GM06990 (cell line): Measurements from ENCODE around the gene GPR39.

Experiments used
- DNase-seq: peaks from one replicate; pipeline ENCODE4 v3.0.0-alpha.2; 2011; ENCODE audit not compliant: insufficient read length; ENCODE audit errors: extremely low read depth
- H3K27me3 ChIP-seq: replicated peaks from 2 replicates; pipeline ENCODE4 v1.6.0; 2011; ENCODE audit warnings: low read length; ENCODE audit not compliant: control insufficient read depth, insufficient read depth
- H3K36me3 ChIP-seq: 2 replicates; pipeline ENCODE4 v1.5.1; 2011; ENCODE audit warnings: low read length; ENCODE audit not compliant: control insufficient read depth, insufficient read depth
- H3K4me3 ChIP-seq: replicated peaks from 2 replicates; pipeline ENCODE4 v1.5.1; 2011; ENCODE audit warnings: low read depth, mild to moderate bottlenecking, control low read depth, low read length
- TF ChIP-seq, protein P1 (sequence below): IDR thresholded peaks from 2 replicates; pipeline ENCODE4 v1.5.1; 2011; ENCODE audit warnings: low read length, control low read depth, mild to moderate bottlenecking, inconsistent platforms; ENCODE audit not compliant: insufficient read depth, poor library complexity, severe bottlenecking

GPR39 gene

DNA sequence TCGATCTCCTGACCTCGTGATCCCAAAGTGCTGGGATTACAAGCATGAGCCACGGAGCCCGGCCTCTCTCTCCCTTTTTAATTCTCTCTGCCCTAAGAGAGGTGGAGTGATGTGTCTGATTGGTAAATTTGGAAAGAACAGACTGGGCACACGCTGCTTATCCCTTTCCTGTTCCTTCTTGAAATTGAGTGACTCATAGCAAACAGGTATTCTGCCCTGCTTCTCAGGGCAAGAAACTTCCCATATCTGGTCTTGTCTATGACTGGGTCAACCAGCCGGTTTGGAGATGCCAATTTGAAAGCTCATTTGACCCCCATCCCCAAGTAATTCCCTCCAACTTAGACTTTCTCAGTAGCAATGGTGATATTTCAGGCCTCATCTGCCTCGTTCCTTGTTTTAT is 238.4 kb downstream of the GPR39 start:
- Histone ChIP-seq H3K36me3 (no peaks in the 10 kb centered on the region), H3K27me3 (no peaks in the 10 kb centered on the region), H3K4me3 (no peak overlapping the region)
- no peak for DNase-seq
- TF ChIP-seq, protein P1, sequence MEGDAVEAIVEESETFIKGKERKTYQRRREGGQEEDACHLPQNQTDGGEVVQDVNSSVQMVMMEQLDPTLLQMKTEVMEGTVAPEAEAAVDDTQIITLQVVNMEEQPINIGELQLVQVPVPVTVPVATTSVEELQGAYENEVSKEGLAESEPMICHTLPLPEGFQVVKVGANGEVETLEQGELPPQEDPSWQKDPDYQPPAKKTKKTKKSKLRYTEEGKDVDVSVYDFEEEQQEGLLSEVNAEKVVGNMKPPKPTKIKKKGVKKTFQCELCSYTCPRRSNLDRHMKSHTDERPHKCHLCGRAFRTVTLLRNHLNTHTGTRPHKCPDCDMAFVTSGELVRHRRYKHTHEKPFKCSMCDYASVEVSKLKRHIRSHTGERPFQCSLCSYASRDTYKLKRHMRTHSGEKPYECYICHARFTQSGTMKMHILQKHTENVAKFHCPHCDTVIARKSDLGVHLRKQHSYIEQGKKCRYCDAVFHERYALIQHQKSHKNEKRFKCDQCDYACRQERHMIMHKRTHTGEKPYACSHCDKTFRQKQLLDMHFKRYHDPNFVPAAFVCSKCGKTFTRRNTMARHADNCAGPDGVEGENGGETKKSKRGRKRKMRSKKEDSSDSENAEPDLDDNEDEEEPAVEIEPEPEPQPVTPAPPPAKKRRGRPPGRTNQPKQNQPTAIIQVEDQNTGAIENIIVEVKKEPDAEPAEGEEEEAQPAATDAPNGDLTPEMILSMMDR = no peak

- TF ChIP-seq, protein P1 = no peak
Measured at GRCh38 chr2:132656266-132656975, 239.8 kb downstream of the GPR39 start.

DNA sequence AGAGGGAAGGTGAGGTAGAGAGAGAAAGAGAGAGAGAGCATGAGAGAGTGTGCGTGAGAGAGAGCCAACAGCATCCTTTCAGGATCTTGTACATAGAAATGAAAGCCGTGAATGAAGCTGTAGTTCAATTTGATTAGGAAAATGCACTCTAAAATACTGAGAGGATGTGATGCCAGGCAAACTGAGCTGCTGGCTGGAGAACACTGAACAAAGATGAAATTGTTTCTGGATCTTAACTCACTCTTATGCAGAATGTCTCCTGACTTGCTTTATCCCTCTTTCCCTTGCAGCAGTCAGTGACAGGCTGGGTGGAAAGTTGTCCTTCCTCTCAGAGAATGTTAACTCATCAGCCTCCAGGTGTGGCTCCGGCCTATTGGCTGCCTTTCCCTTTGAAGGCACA is 242.7 kb downstream of the GPR39 start:
- Histone ChIP-seq H3K4me3 (no peak overlapping the region), H3K36me3 (no peaks in the 10 kb centered on the region), H3K27me3 (no peaks in the 10 kb centered on the region; the same call in 1 of the 2 replicates)
- no peak for DNase-seq
- TF ChIP-seq, protein P1 = no peak

More at GRCh38 chr2:132656266-132656975, 239.8 kb downstream of the GPR39 start:
- Histone ChIP-seq H3K27me3 (no peaks in the 10 kb centered on the region; the same call in 1 of the 2 replicates), H3K36me3 (no peaks in the 10 kb centered on the region), H3K4me3 (no peak overlapping the region)
- no peak for DNase-seq

DNA sequence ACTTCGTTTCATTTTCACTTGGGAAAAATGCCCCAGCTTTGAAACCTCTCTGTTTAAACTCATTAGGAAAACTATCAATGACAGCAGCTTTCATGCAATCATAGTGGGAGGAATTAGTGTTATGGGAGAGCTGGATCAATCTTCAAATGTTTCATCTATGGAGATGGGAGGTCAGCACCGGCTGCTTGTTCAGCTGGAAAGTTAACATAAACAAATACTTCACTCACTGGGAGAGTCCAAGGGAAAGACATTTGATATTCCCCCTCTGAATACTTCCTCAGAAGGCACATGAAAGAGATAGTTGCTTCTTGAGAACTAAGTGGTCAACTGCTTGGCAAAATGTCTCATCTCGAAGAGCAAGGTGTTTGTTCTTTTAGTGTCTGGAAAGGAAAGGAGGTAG is 246.1 kb downstream of the GPR39 start:
- DNase-seq = no peak
- Histone ChIP-seq H3K4me3 (no peak overlapping the region), H3K36me3 (no peaks in the 10 kb centered on the region), H3K27me3 (no peaks in the 10 kb centered on the region; the same call in none of the 2 replicates)
- TF ChIP-seq, protein P1 = no peak

GRCh38 chr2:132664096-132664495 is 247.5 kb downstream of the GPR39 start:
- Histone ChIP-seq H3K36me3 (no peaks in the 10 kb centered on the region), H3K4me3 (no peak overlapping the region), H3K27me3 (no peaks in the 10 kb centered on the region; the same call in none of the 2 replicates)
- DNase-seq = no peak
- TF ChIP-seq, protein P1 = no peak
